Spinal cord (tissue), 10 donors: Measurements from ENCODE around the gene ABHD5. TPM values are rescaled to one million over a fixed set of nuclear protein-coding genes. Genes with fewer than 3 reads are reported as not detected.

Experiments
- DNase-seq, 6 donors: peaks; one replicate each; pipeline versions ENCODE4 v3.0.0 to v3.0.0-alpha.2; 2013 to 2015; ENCODE audit warnings: low spot score in 6 of 6, low read depth in 4 of 6
- H3K27ac ChIP-seq: one replicate; pipeline ENCODE4 v1.5.1; 2013; ENCODE audit warnings: low read depth, low read length, control low read depth
- H3K27me3 ChIP-seq: one replicate; pipeline ENCODE4 v1.6.1; 2013; ENCODE audit warnings: low read length; ENCODE audit not compliant: control insufficient read depth, insufficient read depth
- H3K36me3 ChIP-seq: one replicate; pipeline ENCODE4 v1.6.1; 2013; ENCODE audit warnings: low read length; ENCODE audit not compliant: control insufficient read depth, insufficient read depth
- H3K4me1 ChIP-seq: one replicate; pipeline ENCODE4 v1.6.1; 2013; ENCODE audit warnings: low read length; ENCODE audit not compliant: control insufficient read depth, insufficient read depth
- H3K4me3 ChIP-seq: one replicate; pipeline ENCODE4 v1.5.1; 2013; ENCODE audit warnings: low read depth, low read length, control low read depth
- H3K9me3 ChIP-seq: one replicate; pipeline ENCODE4 v1.6.1; 2013; ENCODE audit warnings: low read length; ENCODE audit not compliant: control insufficient read depth, insufficient read depth
- WGBS: methylation state at CpG from one replicate; pipeline ENCODE4 v1.1.5; 2013; ENCODE audit warnings: missing lambda C conversion rate; ENCODE audit not compliant: insufficient coverage; 5-methylcytosine and 5-hydroxymethylcytosine counted together
- polyA plus RNA-seq, 2 donors: library from polyadenylated mRNA; unstranded; fragments of 120-200 nt; gene quantifications; one replicate each; pipeline ENCODE4 v1.2.1, GENCODE V29; 2013; ENCODE audit not compliant: insufficient read length in 2 of 2
- total RNA-seq, 2 donors: library from RNA; depleted of rRNA in 1 of 2; stranded (reverse); fragments of 120-200 nt in 1 of 2; fragments of >200 nt in 1 of 2; gene quantifications; one replicate each; pipeline versions ENCODE4 v1.2.3 to v1.2.4, GENCODE V29; 2013 to 2014
- donor health status: healthy.

ABHD5 gene
- total and polyA plus RNA-seq, 4 donors: 28.8 to 40.4 (median 31.8) TPM

- Histone ChIP-seq H3K27me3 (no peaks in the 10 kb centered on the region), H3K4me1 (peaks cover 6% of the 10 kb centered on the region), H3K36me3 (no peaks in the 10 kb centered on the region), H3K4me3 (no peak overlapping the region), H3K9me3 (no peaks in the 10 kb centered on the region), H3K27ac (no peak overlapping the region)
- WGBS: 96% methylated on average over 6 of the region's 6 CpGs
- DNase-seq: no peak
Observed at GRCh38 chr3:43747641-43748040, 56.9 kb downstream of the ABHD5 start.

GRCh38 chr3:43748179-43748578 lies 57.4 kb downstream of the ABHD5 start:
- no peak overlapping the region for H3K27ac ChIP-seq
- peak in 1 of 6 donors; percentile 34 for DNase-seq
- peaks cover 6% of the 10 kb centered on the region for H3K4me1 ChIP-seq
- H3K27me3 ChIP-seq: no peaks in the 10 kb centered on the region
- no peak overlapping the region for H3K4me3 ChIP-seq
- 50% methylated on average over 2 of the region's 5 CpGs for WGBS
- no peaks in the 10 kb centered on the region for H3K36me3 ChIP-seq
- H3K9me3 ChIP-seq: no peaks in the 10 kb centered on the region

- H3K9me3 ChIP-seq: no peaks in the 10 kb centered on the region
- WGBS: 86% methylated on average over 1 of the region's 5 CpGs
- no peaks in the 10 kb centered on the region for H3K36me3 ChIP-seq
- H3K4me3 ChIP-seq: no peak overlapping the region
- H3K4me1 ChIP-seq: peaks cover 6% of the 10 kb centered on the region
- H3K27ac ChIP-seq: no peak overlapping the region
- no peak for DNase-seq
- H3K27me3 ChIP-seq: no peaks in the 10 kb centered on the region
Observed at GRCh38 chr3:43748645-43749044, 57.9 kb downstream of the ABHD5 start.

GRCh38 chr3:43752905-43753304 lies 62.2 kb downstream of the ABHD5 start:
- DNase-seq: no peak
- WGBS: 93% methylated on average over 2 of the region's 3 CpGs
- H3K4me1 ChIP-seq: peaks cover 6% of the 10 kb centered on the region

GRCh38 chr3:43753741-43754715 lies 63.3 kb downstream of the ABHD5 start:
- DNase-seq: no peak
- no peaks in the 10 kb centered on the region for H3K27me3 ChIP-seq
- no peak overlapping the region for H3K4me3 ChIP-seq
- H3K27ac ChIP-seq: no peak overlapping the region
- no peaks in the 10 kb centered on the region for H3K9me3 ChIP-seq
- no peaks in the 10 kb centered on the region for H3K36me3 ChIP-seq
- peaks cover 3% of the 10 kb centered on the region for H3K4me1 ChIP-seq
- 45% methylated on average over 3 of the region's 5 CpGs for WGBS

More at GRCh38 chr3:43752905-43753304, 62.2 kb downstream of the ABHD5 start:
- H3K27me3 ChIP-seq: no peaks in the 10 kb centered on the region
- no peak overlapping the region for H3K27ac ChIP-seq
- no peaks in the 10 kb centered on the region for H3K9me3 ChIP-seq
- no peaks in the 10 kb centered on the region for H3K36me3 ChIP-seq
- H3K4me3 ChIP-seq: no peak overlapping the region

GRCh38 chr3:43755516-43756200 lies 64.9 kb downstream of the ABHD5 start:
- WGBS: 90% methylated on average over 3 of the region's 8 CpGs
- H3K27ac ChIP-seq: no peak overlapping the region
- no peak for DNase-seq
- H3K27me3 ChIP-seq: no peaks in the 10 kb centered on the region
- H3K9me3 ChIP-seq: no peaks in the 10 kb centered on the region
- no peak overlapping the region for H3K4me3 ChIP-seq
- no peaks in the 10 kb centered on the region for H3K36me3 ChIP-seq
- H3K4me1 ChIP-seq: peaks cover 6% of the 10 kb centered on the region

GRCh38 chr3:43757666-43758321 lies 67.1 kb downstream of the ABHD5 start:
- no peaks in the 10 kb centered on the region for H3K27me3 ChIP-seq
- H3K36me3 ChIP-seq: no peaks in the 10 kb centered on the region
- WGBS: 78% methylated on average over 2 of the region's 2 CpGs
- H3K4me3 ChIP-seq: no peak overlapping the region
- no peak overlapping the region for H3K27ac ChIP-seq
- H3K9me3 ChIP-seq: no peaks in the 10 kb centered on the region
- H3K4me1 ChIP-seq: peaks cover 6% of the 10 kb centered on the region
- DNase-seq: no peak

GRCh38 chr3:43758592-43759225 lies 68.0 kb downstream of the ABHD5 start:
- H3K27ac ChIP-seq: no peak overlapping the region

GRCh38 chr3:43759297-43759782 lies 68.6 kb downstream of the ABHD5 start:
- no peaks in the 10 kb centered on the region for H3K36me3 ChIP-seq
- WGBS: 63% methylated on average over 5 of the region's 6 CpGs
- peaks cover 6% of the 10 kb centered on the region for H3K4me1 ChIP-seq
- no peak overlapping the region for H3K27ac ChIP-seq
- no peaks in the 10 kb centered on the region for H3K27me3 ChIP-seq
- no peak for DNase-seq
- H3K4me3 ChIP-seq: no peak overlapping the region
- no peaks in the 10 kb centered on the region for H3K9me3 ChIP-seq

More at GRCh38 chr3:43758592-43759225, 68.0 kb downstream of the ABHD5 start:
- H3K27me3 ChIP-seq: no peaks in the 10 kb centered on the region
- H3K36me3 ChIP-seq: no peaks in the 10 kb centered on the region
- peaks cover 6% of the 10 kb centered on the region for H3K4me1 ChIP-seq
- no peak overlapping the region for H3K4me3 ChIP-seq
- no peaks in the 10 kb centered on the region for H3K9me3 ChIP-seq
- DNase-seq: no peak
- WGBS: 63% methylated on average over 1 of the region's 4 CpGs
